HG03108 (cell line): Measurements from ENCODE around the gene TTC31.
A peak's percentile ranks its signal among the peaks of the same experiment; 100 is the strongest.

Experiments used
- ATAC-seq: cut with Tn5 transposase; IDR thresholded peaks from one replicate; pipeline ENCODE4 v1.9.1; 2021; ENCODE audit warnings: moderate library complexity; ENCODE audit not compliant: unreplicated experiment

The TTC31 gene

DNA sequence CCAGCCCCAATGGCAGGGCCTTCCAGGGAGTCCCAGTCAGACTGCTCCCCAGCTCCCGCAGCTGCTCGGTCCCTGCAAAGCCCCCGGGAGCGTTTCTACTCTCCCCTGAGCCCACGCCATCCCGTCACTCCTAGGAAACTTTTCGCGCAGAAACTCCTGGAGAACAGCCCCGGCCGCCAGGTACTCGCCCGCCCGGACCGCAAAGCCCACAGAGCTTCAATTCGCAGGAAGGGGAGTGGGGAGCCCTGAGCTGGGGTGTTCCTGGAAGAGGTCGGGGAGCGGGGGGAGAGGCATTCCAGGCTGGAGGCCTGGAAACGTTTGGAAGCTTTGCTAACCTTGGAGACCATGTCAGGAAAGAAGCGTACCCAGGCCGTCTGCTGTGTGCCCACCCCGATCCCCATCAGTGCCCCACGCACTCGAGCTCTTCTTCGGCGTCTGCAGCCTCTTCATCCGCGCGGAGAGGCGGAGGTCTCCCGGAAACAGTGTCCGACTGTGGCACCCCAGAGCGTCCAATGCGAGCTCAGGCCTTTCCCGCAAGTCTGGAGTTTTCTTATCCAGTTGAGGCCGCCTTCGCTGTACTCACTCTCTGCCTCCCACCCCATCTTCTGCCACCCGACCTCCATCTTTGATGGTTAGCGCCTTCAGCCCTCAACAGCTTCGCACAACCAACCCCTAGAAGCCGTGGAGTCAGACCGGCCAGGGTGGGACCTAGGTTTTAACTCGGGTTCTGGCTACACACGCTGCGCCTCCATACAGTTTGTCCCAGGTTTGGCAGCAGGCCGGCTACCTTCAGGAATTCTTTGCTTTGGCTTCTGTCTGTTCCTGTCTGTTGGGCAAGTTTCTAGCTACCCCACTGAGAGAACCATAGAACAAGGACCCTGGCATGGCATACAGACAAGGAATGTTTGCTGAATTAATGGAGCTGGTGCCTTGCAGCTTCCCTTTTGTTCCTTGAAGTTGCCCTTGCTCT lies 20.9 kb downstream of the TTC31 start:
- no peak for ATAC-seq

DNA sequence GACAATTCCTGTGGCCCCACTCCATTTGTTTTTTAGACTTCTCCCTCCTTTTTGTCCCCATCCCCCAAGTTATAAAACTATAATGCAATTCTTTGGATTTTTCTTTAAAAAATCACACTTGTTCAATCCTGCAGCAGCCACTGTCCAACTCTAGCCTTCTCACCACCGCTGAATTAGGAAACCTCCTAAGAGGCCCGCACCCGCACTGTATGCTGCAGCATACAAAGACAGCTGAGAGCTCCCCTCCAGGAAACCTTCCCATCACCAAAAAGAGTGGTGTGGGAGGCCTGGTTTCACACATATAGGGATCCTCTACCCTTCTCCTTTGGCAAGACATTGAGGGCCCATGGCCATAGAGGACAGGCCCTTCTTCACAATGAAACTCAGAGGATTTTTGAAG lies 21.7 kb downstream of the TTC31 start:
- ATAC-seq = no peak

DNA sequence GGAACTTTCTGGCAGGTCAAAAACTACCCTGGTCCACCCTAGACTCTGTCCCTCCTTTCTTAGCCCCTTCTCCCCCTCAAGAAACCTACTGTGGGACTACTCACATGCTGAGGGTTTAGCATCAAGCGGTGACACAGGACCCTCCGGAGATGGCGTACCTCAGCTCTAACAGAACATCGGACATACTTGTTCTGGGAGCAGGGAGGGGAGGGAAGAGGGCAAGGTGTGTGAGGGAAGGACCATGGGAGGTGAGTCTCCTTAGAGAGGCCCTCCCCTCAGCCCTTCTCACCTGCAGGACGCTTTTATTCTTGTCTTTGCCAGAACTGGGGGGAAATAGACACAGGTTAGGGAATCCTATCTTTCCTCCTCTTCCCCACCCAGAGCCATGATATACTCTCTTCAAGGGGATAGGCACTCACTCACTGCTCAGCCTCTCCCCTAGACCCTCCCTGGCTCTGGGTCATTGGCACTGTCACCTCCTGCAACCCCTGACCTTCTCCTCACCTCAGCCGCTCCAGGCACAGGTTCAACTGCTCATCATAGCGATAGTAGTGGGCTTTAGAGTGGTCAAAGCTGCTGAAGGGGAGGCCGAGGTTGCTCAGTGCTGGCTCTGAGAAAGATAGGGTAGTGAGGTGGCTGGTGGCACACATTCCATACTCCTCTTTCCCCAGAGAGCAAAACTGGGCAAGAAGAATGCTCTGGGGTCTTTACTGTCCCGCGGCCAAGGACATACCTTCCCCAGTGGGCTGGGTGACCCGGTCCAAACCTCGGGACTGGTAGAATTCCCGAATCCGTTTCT lies 22.8 kb downstream of the TTC31 start:
- ATAC-seq = no peak

DNA sequence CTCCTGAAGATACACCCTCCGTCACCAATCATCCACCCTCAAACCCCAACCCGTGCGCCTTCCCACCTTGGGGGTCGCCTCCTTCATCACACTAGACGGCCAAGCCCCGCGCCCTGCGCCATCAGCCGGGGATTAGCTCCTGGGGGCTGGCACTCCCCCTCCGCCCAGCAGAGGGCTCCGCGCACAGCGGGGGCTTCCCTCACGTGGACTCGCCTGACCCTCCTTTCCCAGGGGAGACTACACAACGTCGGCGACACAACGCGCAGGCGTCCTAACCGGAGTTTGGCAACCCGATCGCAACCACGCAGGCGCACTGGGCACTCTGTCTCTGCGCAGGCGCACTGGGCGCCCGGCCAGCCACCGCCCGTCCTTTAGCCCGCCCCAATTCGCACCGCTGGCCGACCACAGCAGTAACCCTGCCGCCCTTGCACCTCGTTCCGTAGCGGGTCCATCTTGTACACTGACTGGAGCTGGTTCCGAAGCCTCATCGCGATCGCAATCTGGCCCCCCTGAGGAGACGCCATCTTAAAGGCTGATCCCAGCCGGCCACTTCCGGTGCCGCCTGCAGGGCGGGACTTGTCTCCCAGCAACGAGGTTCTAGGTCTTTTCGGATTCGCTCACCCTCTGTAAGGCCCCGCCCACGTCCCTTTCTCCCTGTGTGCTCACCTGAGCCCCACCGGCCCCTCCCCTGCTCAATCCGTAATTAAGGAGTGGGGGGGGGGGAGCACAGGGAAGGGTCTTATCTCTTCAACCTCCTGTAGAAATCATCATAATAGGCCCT lies 24.5 kb downstream of the TTC31 start, which contains the start of gene PCGF1:
TSS of gene PCGF1 (minus strand) at position 551 of the 781 bp plus-strand sequence. CDS start at position 524, 27 bp downstream.
- ATAC-seq = peak; percentile 81

DNA sequence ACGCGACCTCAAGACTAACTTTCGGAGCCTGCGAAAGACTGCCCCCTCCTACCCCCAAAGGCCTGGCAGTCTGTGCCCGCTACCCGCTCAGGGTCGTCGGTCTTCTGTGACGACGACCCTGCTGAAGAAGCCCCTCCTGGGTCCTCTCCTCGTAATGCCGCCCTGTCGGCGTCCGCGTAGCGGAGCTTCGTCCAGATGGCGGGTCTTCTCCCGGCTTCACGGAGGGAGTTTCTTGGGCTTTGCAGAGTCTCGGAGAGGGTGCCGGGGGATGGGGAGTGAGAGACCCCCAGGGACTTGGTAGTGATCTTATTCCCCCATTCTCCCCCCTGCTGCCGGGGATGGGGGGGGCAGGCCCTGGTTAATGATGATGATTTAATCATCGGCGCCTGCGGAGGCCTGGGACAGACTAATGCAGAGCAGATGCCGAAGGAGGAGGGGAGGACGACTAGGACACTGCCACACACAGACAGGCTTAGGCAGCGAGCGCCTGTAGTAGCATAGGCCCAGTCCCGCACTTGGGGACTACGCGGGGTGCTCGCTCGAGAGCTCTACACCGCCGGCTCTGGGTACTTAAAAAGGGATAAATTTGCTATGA lies 25.1 kb downstream of the TTC31 start:
- ATAC-seq = peak; percentile 3

DNA sequence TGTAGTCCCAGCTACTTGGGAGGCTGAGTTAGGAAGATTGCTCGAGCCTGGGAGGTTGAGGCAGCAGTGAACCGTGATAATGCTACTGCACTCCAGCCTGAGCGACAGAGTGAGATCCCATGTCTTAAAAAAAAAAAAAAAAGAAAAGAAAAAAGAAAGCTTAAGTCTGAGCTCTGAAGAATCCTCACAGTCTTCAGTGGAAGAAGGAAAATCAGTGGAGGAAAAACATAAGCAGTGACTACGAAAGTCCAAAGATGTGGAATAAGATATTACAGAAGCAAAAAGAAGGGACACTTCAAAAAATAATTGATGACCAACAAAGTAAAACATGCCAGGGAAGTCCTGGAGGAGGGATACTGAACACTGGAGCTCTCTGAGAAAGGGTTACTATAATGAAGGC lies 27.4 kb downstream of the TTC31 start:
- no peak for ATAC-seq

DNA sequence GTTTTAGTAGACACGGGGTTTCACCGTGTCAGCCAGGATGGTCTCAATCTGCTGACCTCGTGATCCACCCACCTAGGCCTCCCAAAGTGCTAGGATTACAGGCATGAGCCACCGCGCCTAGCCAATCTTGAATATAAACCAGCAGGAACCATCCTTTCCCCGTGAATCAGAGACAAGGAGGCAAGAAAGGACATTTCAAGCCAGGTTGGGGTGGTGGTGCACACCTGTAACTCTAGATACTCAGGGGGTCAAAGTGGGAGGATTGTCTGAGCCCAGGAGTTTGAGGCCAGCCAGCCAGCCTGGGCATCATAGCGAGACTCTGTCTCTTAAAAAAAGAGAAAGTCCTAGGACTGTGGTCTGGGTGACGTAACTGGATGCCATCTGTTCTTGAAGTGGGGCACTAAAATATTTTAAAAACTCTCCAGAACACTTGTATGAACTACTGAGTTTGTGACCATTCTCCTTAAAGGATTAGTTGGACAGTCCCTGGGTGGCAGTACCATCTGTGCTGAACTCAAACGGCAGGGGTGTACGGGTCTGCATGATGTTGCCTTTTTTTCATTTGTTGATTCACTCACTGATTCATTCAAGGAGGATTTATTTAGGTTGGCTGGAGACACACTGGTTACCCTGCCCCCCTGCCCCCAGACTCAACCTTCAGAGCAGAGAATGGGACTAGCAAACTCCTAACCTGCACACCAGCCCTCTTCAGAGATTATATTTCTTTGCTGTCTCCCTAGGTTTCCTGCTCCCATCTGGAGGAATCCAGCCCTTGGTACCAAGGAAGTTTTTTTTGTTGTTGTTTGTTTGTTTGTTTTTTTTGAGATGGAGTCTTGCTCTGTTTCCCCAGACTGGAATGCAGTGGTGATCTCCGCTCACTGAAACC lies 28.5 kb downstream of the TTC31 start:
- no peak for ATAC-seq

DNA sequence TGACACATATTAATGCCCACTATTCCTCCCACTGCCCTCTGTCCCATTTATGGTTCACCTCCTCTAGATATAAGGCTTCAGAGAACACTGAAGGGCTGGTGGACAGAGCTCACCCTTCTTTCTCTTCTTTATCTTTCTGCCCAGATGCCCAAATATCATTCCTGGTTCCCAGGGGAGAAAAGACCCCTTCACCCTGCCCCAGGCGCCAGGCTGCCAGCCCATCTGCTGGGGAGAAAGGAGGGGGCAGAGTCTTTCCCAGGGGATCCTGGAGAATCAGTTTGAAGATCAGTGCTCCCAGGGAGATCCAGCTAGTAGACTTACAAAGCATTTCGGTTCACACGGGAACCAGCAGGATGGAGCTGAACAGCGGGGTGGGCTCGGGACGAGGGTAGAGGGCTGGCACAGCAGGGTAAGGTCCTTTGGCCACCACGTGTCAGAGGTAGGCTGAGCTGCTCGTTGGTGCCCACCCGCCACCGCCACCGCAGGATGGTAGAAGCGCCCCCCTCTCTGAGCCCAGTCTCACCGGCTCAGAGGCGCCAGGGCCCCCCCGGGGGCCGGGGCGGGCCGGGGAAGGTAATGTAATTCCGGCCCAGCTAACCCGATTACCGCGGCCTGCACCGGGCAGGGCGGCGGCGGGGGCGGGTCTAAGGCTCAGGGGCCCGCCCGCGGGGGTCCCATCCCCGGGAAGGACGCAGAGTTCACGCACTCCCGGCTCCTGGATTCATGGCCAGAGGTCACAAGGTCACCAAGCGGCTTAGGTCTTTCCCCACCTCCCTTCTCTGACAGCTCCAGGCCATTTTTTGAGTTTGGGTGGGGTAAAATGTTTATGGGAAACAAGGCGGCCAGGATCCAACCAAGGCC lies 30.1 kb downstream of the TTC31 start:
- ATAC-seq = no peak

DNA sequence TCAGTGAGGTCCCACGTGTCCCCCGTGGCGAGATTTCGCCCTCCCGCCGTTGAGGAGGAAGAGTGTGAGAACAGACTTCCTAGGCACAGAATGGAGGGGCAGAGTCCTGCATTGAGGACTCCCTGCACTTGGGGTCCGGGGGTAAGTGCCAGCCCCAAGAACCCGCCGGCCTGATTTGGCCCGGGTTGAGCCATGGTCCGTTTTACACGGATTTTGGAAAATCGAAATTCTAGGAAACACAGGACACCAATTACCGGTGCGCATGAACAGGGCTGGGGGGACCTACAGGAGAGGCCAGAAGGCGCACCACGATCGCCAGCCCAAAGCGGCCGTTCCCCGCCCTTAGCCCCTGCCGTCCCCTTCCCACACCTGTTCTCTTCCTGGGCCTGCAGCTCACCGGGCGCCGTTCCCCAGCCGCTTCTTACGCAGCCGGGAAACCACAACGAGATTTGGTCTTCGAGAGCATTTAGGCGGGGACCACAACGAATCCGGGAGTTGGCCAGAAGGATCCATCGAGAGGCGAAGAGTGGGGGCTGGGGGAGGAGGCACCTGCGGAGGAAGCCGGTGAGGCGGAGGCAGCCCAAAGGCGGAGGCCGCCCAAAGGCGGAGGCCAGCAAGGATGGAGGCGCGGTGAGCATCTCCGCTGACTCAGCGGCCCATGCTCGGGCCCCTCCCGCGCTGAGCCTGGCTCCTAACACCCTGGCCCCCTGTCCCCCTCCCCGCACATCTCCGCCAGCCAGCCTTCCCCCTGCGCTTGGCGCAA lies 30.9 kb downstream of the TTC31 start:
- no peak for ATAC-seq

DNA sequence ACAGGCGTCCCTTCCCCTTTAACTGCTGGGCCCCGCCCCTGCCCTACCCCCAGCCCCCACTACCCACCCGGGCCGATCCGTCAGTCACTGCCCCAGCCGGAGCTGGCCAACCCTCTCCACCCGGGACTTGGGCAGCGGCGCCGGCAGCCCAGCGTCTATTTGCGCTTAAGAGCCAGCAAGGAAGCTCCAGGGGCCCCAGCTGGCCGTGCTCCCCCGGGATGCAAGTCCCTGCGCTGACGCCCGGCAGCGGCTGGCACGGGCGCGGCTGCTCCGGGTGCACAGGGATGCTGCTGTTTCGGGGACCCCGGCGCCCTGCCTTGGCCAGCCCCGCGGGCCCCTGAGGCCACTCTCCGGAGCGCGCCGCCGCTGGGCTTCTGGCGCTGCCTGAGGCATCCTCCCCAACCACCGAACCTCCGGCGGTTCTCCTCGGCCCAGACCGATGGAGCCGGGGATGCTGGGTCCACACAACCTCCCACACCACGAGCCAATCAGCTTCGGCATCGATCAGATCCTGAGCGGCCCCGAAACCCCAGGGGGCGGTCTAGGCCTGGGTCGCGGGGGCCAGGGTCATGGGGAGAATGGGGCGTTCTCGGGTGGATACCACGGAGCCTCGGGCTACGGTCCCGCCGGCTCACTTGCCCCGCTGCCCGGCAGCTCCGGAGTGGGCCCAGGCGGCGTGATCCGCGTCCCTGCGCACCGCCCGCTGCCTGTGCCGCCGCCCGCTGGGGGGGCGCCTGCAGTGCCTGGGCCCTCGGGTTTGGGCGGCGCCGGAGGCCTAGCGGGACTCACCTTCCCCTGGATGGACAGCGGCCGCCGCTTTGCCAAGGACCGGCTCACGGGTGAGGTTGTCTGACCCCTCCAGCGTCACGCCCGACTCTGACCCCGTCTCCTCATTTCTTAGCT lies 31.7 kb downstream of the TTC31 start, which contains the start of gene TLX2:
TSS of gene TLX2 (plus strand) at position 83 of the 903 bp plus-strand sequence. CDS start at position 440, 357 bp downstream.
- ATAC-seq = no peak

DNA sequence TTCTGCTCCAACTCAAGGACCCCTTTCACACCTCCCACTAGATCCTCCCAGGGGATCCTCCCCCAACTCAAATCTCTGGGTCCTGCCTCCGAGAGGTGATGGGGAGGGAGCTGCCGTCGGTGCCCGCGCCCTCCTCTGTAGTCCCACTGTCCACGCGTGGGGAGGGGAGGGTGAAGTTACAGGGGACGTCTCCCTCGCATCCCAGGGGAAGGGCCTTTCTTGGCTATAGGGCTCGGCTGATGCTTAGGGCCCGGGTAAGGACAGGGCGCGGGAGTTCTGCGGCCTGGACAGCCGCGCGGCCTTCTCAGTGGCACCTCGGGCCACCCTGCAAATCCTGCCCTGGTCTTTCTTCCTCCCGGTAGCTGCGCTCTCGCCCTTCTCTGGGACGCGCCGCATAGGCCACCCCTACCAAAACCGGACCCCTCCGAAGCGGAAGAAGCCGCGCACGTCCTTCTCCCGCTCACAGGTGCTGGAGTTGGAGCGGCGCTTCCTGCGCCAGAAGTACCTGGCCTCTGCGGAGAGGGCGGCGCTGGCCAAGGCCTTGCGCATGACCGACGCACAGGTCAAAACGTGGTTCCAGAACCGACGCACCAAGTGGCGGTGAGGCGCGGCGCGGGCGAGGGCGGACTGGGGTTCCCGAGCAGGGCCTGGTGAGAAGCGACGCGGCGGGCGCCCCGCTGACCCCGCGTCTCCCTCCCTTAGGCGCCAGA lies 32.5 kb downstream of the TTC31 start:
- no peak for ATAC-seq

DNA sequence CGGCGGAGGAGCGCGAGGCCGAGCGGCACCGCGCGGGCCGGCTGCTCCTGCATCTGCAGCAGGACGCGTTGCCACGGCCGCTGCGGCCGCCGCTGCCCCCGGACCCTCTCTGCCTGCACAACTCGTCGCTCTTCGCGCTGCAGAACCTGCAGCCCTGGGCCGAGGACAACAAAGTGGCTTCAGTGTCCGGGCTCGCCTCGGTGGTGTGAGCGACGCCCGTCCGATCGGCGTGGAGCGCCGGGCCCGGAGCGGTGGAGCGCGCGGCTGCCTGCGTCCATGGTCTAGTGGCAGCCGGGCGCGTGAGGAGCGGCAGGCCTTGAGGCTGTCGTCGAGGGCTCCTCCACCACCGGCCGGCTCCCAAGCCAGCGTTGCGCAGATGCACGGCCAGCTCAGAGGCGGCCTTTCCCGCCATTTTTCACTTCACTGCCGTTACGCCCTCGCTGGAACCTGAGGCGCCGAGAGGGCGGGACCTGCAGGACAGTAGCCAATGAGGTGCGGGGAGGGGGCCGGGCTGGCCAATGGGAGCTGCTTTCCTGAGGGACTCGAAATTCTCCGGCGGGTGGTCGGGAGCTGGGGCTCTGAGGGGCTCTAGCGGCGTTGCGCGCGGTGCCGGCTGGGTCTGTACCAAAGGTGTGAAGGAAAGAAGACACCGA lies 33.2 kb downstream of the TTC31 start:
- ATAC-seq = no peak

DNA sequence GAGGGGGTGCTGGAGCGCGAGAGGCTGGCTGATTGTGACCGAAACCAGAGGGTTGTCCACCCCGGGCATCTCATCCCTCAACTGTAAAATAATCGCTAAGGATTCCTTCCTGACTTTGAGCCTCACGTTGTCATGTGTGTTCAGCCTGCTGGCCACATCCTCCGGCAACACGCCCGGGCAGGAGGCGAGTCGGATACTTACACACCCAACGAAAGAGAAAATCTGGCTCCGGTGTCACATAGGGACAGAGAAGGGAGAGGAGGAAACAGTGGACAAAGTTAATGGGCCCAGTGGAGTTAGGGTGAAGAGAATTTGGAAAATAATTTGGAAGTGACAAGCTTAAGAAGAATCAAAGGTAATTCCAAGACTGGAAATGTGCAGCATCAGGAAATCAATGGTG lies 33.8 kb downstream of the TTC31 start:
- ATAC-seq = no peak

DNA sequence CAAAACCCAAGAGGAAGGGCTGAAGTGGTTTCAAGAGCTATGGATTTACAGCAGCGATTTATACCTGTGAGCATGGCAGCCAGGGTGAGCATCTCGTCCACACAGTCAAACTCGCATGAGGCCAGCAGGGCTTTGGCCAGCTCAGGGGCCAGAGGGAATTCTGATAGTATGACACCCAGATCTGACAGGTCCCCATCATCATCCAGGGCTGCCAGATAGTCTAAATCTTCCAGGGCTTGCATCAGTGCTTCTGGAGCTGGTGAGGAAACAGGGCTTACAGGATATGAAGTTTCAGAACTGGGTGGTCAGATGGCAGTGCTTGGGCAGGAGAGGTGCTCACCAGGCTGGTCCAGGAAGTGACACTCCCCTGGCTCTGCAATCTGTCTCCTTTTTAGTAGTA lies 39.6 kb downstream of the TTC31 start:
- no peak for ATAC-seq

DNA sequence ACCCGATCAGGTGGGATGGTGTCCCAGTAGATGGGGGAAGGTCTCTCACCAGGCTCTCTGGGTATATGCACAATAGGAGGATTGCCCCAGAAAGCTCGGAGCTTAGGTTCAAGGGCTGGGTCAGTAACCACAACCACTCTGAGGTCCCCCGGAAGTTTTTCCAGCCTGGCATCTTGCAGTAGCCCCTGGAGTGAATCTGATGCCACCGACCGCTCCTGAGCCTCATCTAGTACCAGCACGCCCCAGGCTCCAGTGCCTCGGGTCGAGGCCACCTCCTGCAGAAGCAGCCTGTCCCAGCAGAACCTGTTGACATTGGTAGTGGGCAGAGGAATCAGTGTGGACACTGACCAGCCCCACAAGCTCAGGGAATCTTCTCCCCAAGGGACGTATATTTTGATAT lies 41.1 kb downstream of the TTC31 start:
- no peak for ATAC-seq
